ENCODE measurements around the gene NOSTRIN.

Gene NOSTRIN

DNA sequence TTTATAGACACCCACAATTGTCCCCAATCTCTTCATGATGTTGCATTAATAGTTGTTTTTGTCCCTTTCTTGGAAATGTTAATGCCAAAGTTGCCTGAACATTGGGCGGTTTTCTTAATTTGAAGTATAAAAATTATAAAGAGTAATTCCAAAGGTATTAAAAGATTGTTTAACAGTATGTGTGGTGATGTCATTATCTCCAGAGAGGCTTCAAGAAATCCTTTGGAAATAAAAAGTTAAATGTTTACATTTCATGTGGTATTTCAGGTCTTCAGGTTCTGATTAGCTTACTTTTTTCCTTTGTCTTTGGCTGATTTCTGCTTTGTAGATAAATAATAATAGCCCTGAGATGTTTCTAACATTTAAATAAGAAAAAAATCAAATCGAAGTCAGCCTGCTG is 29.3 kb upstream of the NOSTRIN start:
- TF ChIP-seq, protein P1, sequence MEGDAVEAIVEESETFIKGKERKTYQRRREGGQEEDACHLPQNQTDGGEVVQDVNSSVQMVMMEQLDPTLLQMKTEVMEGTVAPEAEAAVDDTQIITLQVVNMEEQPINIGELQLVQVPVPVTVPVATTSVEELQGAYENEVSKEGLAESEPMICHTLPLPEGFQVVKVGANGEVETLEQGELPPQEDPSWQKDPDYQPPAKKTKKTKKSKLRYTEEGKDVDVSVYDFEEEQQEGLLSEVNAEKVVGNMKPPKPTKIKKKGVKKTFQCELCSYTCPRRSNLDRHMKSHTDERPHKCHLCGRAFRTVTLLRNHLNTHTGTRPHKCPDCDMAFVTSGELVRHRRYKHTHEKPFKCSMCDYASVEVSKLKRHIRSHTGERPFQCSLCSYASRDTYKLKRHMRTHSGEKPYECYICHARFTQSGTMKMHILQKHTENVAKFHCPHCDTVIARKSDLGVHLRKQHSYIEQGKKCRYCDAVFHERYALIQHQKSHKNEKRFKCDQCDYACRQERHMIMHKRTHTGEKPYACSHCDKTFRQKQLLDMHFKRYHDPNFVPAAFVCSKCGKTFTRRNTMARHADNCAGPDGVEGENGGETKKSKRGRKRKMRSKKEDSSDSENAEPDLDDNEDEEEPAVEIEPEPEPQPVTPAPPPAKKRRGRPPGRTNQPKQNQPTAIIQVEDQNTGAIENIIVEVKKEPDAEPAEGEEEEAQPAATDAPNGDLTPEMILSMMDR (IDR thresholded peaks at IDR 0.05), result no peak
- no peak overlapping the region for H3K27ac ChIP-seq
- H3K27me3 ChIP-seq, result no peaks in the 10 kb centered on the region
- no peaks in the 10 kb centered on the region for H3K9me3 ChIP-seq
- H3K4me3 ChIP-seq (ENCODE audit: low read depth in 1 of 2, low read length in 1 of 2), result no peak overlapping the region
- H3K36me3 ChIP-seq, result peaks cover 16% of the 10 kb centered on the region
- H3K4me1 ChIP-seq (ENCODE audit: control insufficient read depth in 1 of 2, insufficient read depth in 1 of 2, low read depth in 1 of 2, low read length in 1 of 2), result no peaks in the 10 kb centered on the region

DNA sequence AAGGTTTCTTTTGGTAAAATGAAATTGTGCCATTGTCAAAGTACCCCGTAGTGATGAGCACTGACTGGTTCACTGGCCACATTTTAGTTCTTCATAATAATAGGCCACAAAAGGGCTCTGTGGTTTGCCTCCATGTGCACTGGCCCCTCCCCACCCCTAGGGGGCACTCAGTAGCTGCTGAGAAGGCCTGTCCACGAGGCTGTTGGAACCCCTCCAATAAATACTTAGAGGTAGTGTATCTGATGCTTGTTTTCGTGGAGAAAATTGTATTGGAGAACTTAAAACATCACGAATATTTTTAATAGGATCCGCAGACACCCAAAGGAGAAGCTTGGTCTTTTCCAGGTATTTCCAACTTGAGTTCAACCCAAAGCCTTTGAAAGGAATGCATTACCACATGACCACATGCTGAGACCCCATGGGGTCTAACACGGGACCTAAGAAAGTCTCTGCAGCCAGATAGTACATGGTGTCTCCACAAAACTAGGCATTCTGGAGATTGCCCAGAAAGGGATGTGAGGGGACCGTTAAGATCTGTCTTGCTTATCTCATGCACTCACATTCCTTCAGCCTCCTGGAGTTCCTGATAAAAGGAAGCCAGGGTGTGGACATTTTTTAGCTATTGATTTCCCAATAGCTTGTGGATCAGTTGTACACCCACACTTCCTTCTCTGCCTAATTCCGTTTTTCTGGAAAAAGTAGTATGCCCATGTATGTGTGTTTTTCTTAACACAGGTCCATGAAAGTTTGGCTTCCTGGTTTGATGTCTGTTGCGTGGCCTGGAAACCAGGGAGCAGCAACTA is 28.5 kb upstream of the NOSTRIN start:
- Histone ChIP-seq H3K4me1 (ENCODE audit: control insufficient read depth in 1 of 2, insufficient read depth in 1 of 2, low read depth in 1 of 2, low read length in 1 of 2) (no peaks in the 10 kb centered on the region), H3K27ac (no peak overlapping the region), H3K36me3 (peaks cover 16% of the 10 kb centered on the region), H3K4me3 (ENCODE audit: low read depth in 1 of 2, low read length in 1 of 2) (no peak overlapping the region), H3K9me3 (no peaks in the 10 kb centered on the region), H3K27me3 (no peaks in the 10 kb centered on the region)
- TF ChIP-seq, protein P1 (IDR thresholded peaks at IDR 0.05), result no peak

DNA sequence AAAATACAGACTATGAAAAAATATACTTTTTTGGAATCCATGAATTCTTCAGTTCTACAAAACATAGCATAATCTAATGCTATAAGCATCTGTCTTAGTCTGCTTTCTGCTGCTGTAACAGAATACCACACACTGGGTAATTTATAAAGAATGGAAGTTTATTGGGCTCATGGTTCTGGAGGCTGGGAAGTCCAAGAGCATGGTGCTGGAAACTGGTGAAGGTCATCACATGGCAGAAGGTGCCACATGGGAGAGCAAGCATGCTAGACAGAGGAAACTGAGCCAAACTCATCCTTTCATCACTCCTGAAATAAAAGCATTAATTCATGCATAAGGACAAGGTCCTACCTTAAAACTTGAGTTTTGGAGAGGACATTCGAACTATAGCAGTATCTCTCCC is 26.6 kb upstream of the NOSTRIN start:
- Histone ChIP-seq H3K4me3 (ENCODE audit: low read depth in 1 of 2, low read length in 1 of 2) (no peak overlapping the region), H3K27ac (no peak overlapping the region), H3K4me1 (ENCODE audit: control insufficient read depth in 1 of 2, insufficient read depth in 1 of 2, low read depth in 1 of 2, low read length in 1 of 2) (no peaks in the 10 kb centered on the region), H3K9me3 (no peaks in the 10 kb centered on the region), H3K36me3 (peaks cover 5% of the 10 kb centered on the region), H3K27me3 (no peaks in the 10 kb centered on the region)
- TF ChIP-seq, protein P1 (IDR thresholded peaks at IDR 0.05), result no peak

DNA sequence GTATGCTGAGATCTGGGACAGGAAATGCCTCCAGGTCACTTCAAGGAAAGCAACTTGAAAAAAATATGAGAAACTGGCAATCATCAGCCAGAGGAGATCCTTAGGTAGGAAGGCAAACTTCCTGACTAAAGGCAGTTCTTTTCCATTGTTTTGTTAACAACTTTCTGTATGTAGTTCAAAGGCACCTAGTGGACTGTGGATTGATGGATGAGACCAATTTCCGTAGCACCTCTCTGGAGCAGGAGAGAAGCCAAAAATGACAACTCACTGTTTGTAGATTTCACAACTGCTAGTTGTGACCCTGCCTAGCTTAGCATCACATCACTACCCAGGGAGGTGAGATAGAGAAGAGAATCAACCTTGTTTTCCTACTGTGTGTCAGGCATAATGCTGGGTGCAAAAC is 21.8 kb upstream of the NOSTRIN start:
- Histone ChIP-seq H3K9me3 (no peaks in the 10 kb centered on the region), H3K4me1 (ENCODE audit: control insufficient read depth in 1 of 2, insufficient read depth in 1 of 2, low read depth in 1 of 2, low read length in 1 of 2) (no peaks in the 10 kb centered on the region), H3K4me3 (ENCODE audit: low read depth in 1 of 2, low read length in 1 of 2) (no peak overlapping the region), H3K36me3 (no peaks in the 10 kb centered on the region), H3K27me3 (no peaks in the 10 kb centered on the region), H3K27ac (no peak overlapping the region)
- TF ChIP-seq, protein P1 (IDR thresholded peaks at IDR 0.05), result no peak

DNA sequence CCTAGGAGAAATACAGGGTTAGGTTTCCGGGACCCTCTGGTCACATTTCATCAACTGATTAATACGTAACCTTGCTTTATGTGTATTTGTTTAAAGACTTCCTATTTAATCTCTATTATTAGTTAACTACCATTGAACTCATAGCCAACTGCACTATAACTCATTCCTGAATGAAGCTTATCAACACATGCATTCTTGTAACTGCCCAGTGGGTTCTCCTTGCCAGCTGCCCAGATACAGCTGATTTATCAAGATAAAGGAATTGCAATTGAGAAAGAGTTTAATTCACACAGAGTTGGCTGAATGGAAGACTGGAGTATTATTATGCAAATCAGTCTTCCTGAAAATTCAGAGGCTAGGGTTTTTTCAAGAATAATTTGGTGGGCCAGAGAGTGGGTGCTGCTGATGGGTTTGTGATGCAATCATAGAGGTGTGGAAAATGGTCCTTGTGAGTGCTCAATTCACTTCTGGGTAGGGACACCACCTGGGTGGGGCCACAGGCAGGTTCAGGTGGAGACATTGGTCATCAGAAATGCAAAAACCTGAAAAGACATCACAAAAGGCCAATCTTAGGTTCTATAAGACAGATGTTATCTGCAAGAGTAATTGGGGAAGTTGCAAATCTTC is 21.1 kb upstream of the NOSTRIN start:
- Histone ChIP-seq H3K4me3 (ENCODE audit: low read depth in 1 of 2, low read length in 1 of 2) (no peak overlapping the region), H3K27me3 (no peaks in the 10 kb centered on the region), H3K36me3 (no peaks in the 10 kb centered on the region), H3K9me3 (no peaks in the 10 kb centered on the region), H3K27ac (no peak overlapping the region), H3K4me1 (ENCODE audit: control insufficient read depth in 1 of 2, insufficient read depth in 1 of 2, low read depth in 1 of 2, low read length in 1 of 2) (no peaks in the 10 kb centered on the region)
- TF ChIP-seq, protein P1 (IDR thresholded peaks at IDR 0.05), result no peak

Data from neutrophil (primary cell).